Measurements from ENCODE around the gene SLC13A3.

The SLC13A3 gene

GRCh38 chr20:46634528-46634927 is 16.7 kb downstream of the SLC13A3 start:
- no peak for DNase-seq

- no peak for DNase-seq
These were observed 19.3 kb downstream of the SLC13A3 start for GRCh38 chr20:46631874-46632446.

- no peak for DNase-seq
These were observed 19.9 kb downstream of the SLC13A3 start for GRCh38 chr20:46631212-46631869.

- no peak for DNase-seq
These were observed 21.0 kb downstream of the SLC13A3 start for GRCh38 chr20:46630306-46630705.

GRCh38 chr20:46629341-46629740 is 21.9 kb downstream of the SLC13A3 start:
- no peak for DNase-seq

GRCh38 chr20:46627234-46627633 is 24.0 kb downstream of the SLC13A3 start:
- no peak for DNase-seq

GRCh38 chr20:46626758-46627157 is 24.5 kb downstream of the SLC13A3 start:
- no peak for DNase-seq

- no peak for DNase-seq
These were observed 25.3 kb downstream of the SLC13A3 start for GRCh38 chr20:46625875-46626373.

- no peak for DNase-seq
These were observed 26.3 kb downstream of the SLC13A3 start for GRCh38 chr20:46624946-46625345.

GRCh38 chr20:46622165-46622564 is 29.1 kb downstream of the SLC13A3 start:
- DNase-seq: no peak

GRCh38 chr20:46621492-46621891 is 29.8 kb downstream of the SLC13A3 start:
- no peak for DNase-seq

GRCh38 chr20:46619445-46619844 is 31.8 kb downstream of the SLC13A3 start:
- no peak for DNase-seq

GRCh38 chr20:46618316-46619100 is 32.8 kb downstream of the SLC13A3 start:
- DNase-seq: no peak

- DNase-seq: no peak
These were observed 36.8 kb downstream of the SLC13A3 start for GRCh38 chr20:46614503-46614902.

- no peak for DNase-seq
These were observed 41.1 kb downstream of the SLC13A3 start for GRCh38 chr20:46610145-46610544.

GRCh38 chr20:46609043-46609442 is 42.2 kb downstream of the SLC13A3 start:
- DNase-seq: no peak

GRCh38 chr20:46607849-46608497 is 43.3 kb downstream of the SLC13A3 start:
- no peak for DNase-seq

- no peak for DNase-seq
These were observed 43.9 kb downstream of the SLC13A3 start for GRCh38 chr20:46607191-46607848.

GRCh38 chr20:46606817-46607190 is 44.5 kb downstream of the SLC13A3 start:
- DNase-seq: no peak

GRCh38 chr20:46605978-46606816 is 45.1 kb downstream of the SLC13A3 start:
- DNase-seq: no peak

- DNase-seq: no peak
These were observed 46.1 kb downstream of the SLC13A3 start for GRCh38 chr20:46605181-46605580.

GRCh38 chr20:46604551-46605133 is 46.6 kb downstream of the SLC13A3 start:
- DNase-seq: no peak
